Upper lobe of right lung (tissue), 1 donor: ENCODE data around the gene CALML5. TPM values are rescaled to one million over a fixed set of nuclear protein-coding genes. Genes with fewer than 3 reads are reported as not detected.

ENCODE experiments used
- ATAC-seq: fragments of 200-7000 bp; cut with Tn5 transposase; one replicate; pipeline ENCODE4 v1.9.1; 2020; ENCODE audit warnings: mild to moderate bottlenecking, moderate library complexity
- DNase-seq: peaks from one replicate; pipeline ENCODE4 v3.0.0-alpha.2; 2020
- H3K27ac ChIP-seq: fragments of 200-600 bp; one replicate; pipeline ENCODE4 v1.8.0; 2022
- H3K27me3 ChIP-seq: fragments of 200-600 bp; one replicate; pipeline ENCODE4 v1.8.0; 2022; ENCODE audit warnings: mild to moderate bottlenecking
- H3K36me3 ChIP-seq: fragments of 200-600 bp; one replicate; pipeline ENCODE4 v1.8.0; 2022
- H3K4me1 ChIP-seq: fragments of 200-600 bp; one replicate; pipeline ENCODE4 v1.8.0; 2022
- H3K4me3 ChIP-seq: fragments of 200-600 bp; one replicate; pipeline ENCODE4 v1.8.0; 2022; ENCODE audit warnings: mild to moderate bottlenecking
- H3K9me3 ChIP-seq: fragments of 200-600 bp; one replicate; pipeline ENCODE4 v1.8.0; 2022
- CTCF ChIP-seq: fragments of 200-600 bp; IDR thresholded peaks from one replicate; pipeline ENCODE4 v1.8.0; 2022; ENCODE audit warnings: antibody characterized with exemption
- intact Hi-C: fragments of 100-400 bp; cut with DNase I; formaldehyde crosslinking; loops from one replicate; pipeline ENCODE4 v1.11.0; 2022
- total RNA-seq: library from RNA; stranded (reverse); fragmentation: NEBNext Ultra II Directional; extraction: Animal tissue kit (Norgen Biotek cat#: 25700); gene quantifications from one replicate; pipeline ENCODE4 v1.2.1, GENCODE V29; 2021
- donor health status: DM: no; HTN: yes; CAD: no; lungs with severe emphysema.

Gene CALML5
- total RNA-seq, 1 donor from 2014 or later, result not detected

DNA sequence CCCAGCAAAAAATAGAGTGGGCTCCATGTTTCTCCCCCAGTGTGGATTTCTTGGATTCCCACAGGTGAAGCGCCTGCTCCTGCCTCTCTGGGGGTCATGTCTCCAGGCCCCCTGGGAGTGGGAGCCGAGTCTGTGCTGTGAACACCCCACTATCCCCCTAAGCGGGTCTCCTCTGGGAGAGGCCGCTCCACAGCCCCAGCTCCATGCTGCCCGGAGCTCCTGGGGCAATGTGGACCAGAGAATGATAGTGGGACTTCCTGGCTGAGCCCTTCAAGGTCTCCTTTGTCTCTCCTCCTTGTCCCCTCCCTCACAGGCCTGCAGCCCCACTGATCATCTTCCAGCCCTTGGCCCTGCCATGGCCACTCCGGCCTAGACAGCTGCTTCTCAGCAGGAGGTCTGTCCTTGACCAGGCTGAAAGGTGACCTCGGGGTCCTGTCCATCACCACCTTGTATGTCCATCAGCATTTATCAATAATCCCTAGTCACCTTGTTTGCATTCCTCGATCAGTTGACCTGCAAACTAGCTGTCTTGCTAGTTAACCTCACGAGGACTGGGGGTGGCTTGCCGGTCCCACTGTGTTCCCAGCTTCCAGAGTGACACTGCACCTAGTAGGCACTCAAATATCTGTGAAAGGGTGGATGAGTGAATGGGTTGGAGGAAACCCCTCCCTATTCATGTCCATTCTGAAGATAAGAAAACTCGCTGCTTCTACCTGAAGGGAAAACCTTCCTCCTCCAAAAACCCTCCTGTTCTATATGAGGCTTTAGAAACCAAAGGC lies 24.6 kb upstream of the CALML5 start:
- ATAC-seq (no peak), DNase-seq (peak; percentile 48)
- H3K9me3 ChIP-seq, result no peaks in the 10 kb centered on the region
- no peak for TF ChIP-seq CTCF
- intact Hi-C loops, result no loop called here
- no peak overlapping the region for H3K27ac ChIP-seq
- H3K27me3 ChIP-seq, result no peaks in the 10 kb centered on the region
- no peaks in the 10 kb centered on the region for H3K36me3 ChIP-seq
- H3K4me1 ChIP-seq, result no peaks in the 10 kb centered on the region
- no peak overlapping the region for H3K4me3 ChIP-seq

DNA sequence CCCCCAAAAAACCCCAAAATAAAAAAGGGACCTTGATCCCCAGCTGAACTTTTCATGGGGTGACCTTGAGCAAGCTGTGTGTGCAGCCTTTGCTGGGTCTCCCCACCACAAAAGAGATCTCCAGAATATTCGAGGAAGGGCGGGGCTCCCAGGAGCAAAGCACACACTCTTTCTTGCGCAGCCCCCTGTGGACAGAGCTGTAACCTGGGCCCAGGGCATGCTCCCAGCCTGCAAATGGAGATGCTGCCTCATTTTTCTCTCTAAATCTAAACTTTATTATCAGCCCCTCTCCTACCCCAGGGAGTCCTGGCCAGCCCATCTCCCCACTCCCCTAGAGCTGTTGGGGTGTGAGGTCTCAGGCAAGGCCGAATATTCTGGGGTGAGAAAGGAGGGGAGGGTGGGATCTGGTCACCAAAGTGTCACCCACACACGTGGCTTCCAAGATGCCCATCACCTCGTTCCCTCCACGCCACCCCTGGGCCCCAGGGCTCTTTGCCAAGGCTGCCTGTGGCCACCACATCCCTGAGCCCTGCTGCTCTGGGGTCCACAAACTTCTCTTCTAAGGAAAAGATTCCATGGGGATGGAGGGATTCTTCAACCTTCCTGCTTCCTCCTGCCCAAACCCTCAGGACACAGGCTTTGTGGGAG lies 23.7 kb upstream of the CALML5 start:
- TF ChIP-seq CTCF, result no peak
- ATAC-seq (no peak), DNase-seq (peak; percentile 37)
- H3K4me1 ChIP-seq, result no peaks in the 10 kb centered on the region
- no peaks in the 10 kb centered on the region for H3K9me3 ChIP-seq
- H3K27me3 ChIP-seq, result no peaks in the 10 kb centered on the region
- H3K27ac ChIP-seq, result no peak overlapping the region
- H3K36me3 ChIP-seq, result no peaks in the 10 kb centered on the region
- intact Hi-C loops, result no loop called here
- H3K4me3 ChIP-seq, result no peak overlapping the region

DNA sequence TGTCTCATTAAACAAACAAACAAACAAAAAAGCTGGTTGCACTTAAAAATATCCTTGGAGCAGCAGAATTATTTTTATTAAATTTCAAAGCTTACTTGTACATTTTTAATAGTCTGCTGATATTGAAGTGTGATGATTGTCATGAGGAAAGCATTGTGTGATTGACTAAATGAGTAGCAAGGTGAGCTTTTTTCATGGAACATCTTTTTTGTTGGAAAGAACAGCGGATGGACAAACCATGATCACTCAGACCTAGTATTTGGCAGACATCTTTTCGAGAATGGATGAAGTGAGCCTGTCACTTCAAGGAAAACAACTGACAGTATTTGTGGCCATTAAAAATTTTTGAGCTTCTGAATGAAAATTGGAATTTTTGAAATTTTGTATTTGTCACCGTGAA lies 19.7 kb upstream of the CALML5 start:
- no peaks in the 10 kb centered on the region for H3K9me3 ChIP-seq
- H3K27ac ChIP-seq, result no peak overlapping the region
- intact Hi-C loops, result no loop called here
- H3K4me1 ChIP-seq, result no peaks in the 10 kb centered on the region
- ATAC-seq, result no peak
- DNase-seq, result no peak
- TF ChIP-seq CTCF, result no peak
- H3K4me3 ChIP-seq, result no peak overlapping the region
- no peaks in the 10 kb centered on the region for H3K36me3 ChIP-seq
- H3K27me3 ChIP-seq, result no peaks in the 10 kb centered on the region

- no peak for TF ChIP-seq CTCF
- H3K9me3 ChIP-seq, result no peaks in the 10 kb centered on the region
- H3K4me1 ChIP-seq, result no peaks in the 10 kb centered on the region
- no peaks in the 10 kb centered on the region for H3K36me3 ChIP-seq
- H3K4me3 ChIP-seq, result no peak overlapping the region
- DNase-seq (no peak), ATAC-seq (peak; percentile 70)
- intact Hi-C loops, result no loop called here
- H3K27me3 ChIP-seq, result no peaks in the 10 kb centered on the region
- no peak overlapping the region for H3K27ac ChIP-seq
These were observed 18.8 kb upstream of the CALML5 start for GRCh38 chr10:5518143-5518542.

DNA sequence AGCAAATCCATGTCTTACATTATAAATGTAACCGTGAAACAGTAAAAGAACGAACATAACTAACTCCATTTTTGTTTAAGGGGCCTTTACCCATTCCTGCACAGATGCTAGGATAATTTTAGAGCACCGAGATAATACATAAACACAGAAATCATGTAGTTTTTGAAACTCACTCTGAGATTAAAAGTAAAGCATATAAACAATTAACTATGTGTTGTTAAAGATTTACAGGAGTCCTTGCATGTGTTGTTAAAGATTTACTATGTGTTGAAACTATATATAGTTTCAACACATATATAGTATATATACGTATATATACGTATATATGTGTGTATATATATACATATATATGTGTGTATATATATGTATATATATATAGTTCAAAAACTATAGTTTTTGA lies 18.2 kb upstream of the CALML5 start:
- no peak overlapping the region for H3K27ac ChIP-seq

More for the DNA sequence above, 18.2 kb upstream of the CALML5 start:
- Histone ChIP-seq H3K4me3 (no peak overlapping the region), H3K27me3 (no peaks in the 10 kb centered on the region), H3K9me3 (no peaks in the 10 kb centered on the region), H3K4me1 (no peaks in the 10 kb centered on the region), H3K36me3 (no peaks in the 10 kb centered on the region)
- ATAC-seq (no peak), DNase-seq (no peak)
- TF ChIP-seq CTCF, result no peak
- intact Hi-C loops, result no loop called here
